Activated T-cell treated with anti-CD3 and anti-CD28 coated beads, Interleukin-2, amount 50 U/mL, for 72 hours (primary cell): Measurements from ENCODE around the gene NAGLU. TPM values are rescaled to one million over a fixed set of nuclear protein-coding genes. Genes with fewer than 3 reads are reported as not detected.
"Not testable (repeated sequence)": the region's sequence is repeated elsewhere in the genome, so short reads cannot be mapped to it uniquely, and the experiment has no call there.

ENCODE experiments used
- ATAC-seq, 2 donors: fragments of 150-1000 bp; cut with Tn5 transposase; replicated peaks in 1 of 2; 2 replicates each; pipeline ENCODE4 v1.10.0; 2021; ENCODE audit warnings: moderate library complexity in 2 of 2, mild to moderate bottlenecking in 1 of 2
- DNase-seq, 2 donors: peaks; one replicate each; pipeline ENCODE4 v3.0.0; 2021 to 2022; ENCODE audit warnings: mixed read lengths in 1 of 2
- H3K27ac Mint-ChIP-seq: one replicate; pipeline ENCODE4 v1.8.0; 2022; ENCODE audit warnings: mild to moderate bottlenecking, moderate library complexity, mixed read lengths
- H3K27me3 Mint-ChIP-seq: one replicate; pipeline ENCODE4 v1.8.0; 2022; ENCODE audit warnings: low read depth, mixed read lengths
- H3K36me3 Mint-ChIP-seq, 2 donors: one replicate each; pipeline ENCODE4 v1.8.0; 2022; ENCODE audit warnings: mixed read lengths in 2 of 2, mild to moderate bottlenecking in 1 of 2; ENCODE audit not compliant: insufficient read depth in 2 of 2
- H3K4me1 Mint-ChIP-seq: one replicate; pipeline ENCODE4 v1.8.0; 2022; ENCODE audit warnings: low read depth, mixed read lengths
- H3K4me3 Mint-ChIP-seq, 2 donors: one replicate each; pipeline ENCODE4 v1.8.0; 2022; ENCODE audit warnings: mild to moderate bottlenecking in 2 of 2, mixed read lengths in 2 of 2, moderate library complexity in 2 of 2
- H3K9me3 Mint-ChIP-seq, 2 donors: one replicate each; pipeline ENCODE4 v1.8.0; 2022; ENCODE audit warnings: mixed read lengths in 2 of 2
- total RNA-seq, 2 donors: library from RNA; stranded (reverse); gene quantifications; one replicate each; pipeline ENCODE4 v1.2.3, GENCODE V29; 2022

The NAGLU gene
- total RNA-seq, 2 donors from 2014 or later, result 9.4 to 9.8 TPM

GRCh38 chr17:42526031-42526444 is 10.0 kb upstream of the NAGLU start:
- no peaks in the 10 kb centered on the region for H3K36me3 Mint-ChIP-seq
- H3K9me3 Mint-ChIP-seq, result no peaks in the 10 kb centered on the region
- peaks cover 9% of the 10 kb centered on the region for H3K27me3 Mint-ChIP-seq
- H3K4me3 Mint-ChIP-seq, result no peak overlapping the region
- H3K4me1 Mint-ChIP-seq, result peaks cover 49% of the 10 kb centered on the region
- no peak overlapping the region for H3K27ac Mint-ChIP-seq
- DNase-seq (no peak), ATAC-seq (no peak)

- no peak for DNase-seq
- Mint-ChIP-seq H3K4me3 (no peak overlapping the region), H3K27me3 (no peaks in the 10 kb centered on the region), H3K27ac (no peak overlapping the region), H3K4me1 (peaks cover 52% of the 10 kb centered on the region), H3K36me3 (no peaks in the 10 kb centered on the region), H3K9me3 (no peaks in the 10 kb centered on the region)
- no peak for ATAC-seq
Observed at GRCh38 chr17:42527932-42528331, 8.1 kb upstream of the NAGLU start.

GRCh38 chr17:42529061-42529460 is 7.0 kb upstream of the NAGLU start:
- Mint-ChIP-seq H3K4me3 (no peak overlapping the region), H3K27ac (no peak overlapping the region), H3K27me3 (no peaks in the 10 kb centered on the region), H3K9me3 (no peaks in the 10 kb centered on the region), H3K4me1 (peaks cover 41% of the 10 kb centered on the region), H3K36me3 (no peaks in the 10 kb centered on the region)
- ATAC-seq (no peak), DNase-seq (no peak)

- DNase-seq, result no peak
- Mint-ChIP-seq H3K36me3 (no peaks in the 10 kb centered on the region), H3K9me3 (no peaks in the 10 kb centered on the region), H3K4me3 (peak overlapping the region in 1 of 2 donors; percentile 83), H3K4me1 (peaks cover 44% of the 10 kb centered on the region), H3K27me3 (no peaks in the 10 kb centered on the region), H3K27ac (no peak overlapping the region)
- ATAC-seq, result no peak
Observed at GRCh38 chr17:42530952-42531454, 5.0 kb upstream of the NAGLU start.

GRCh38 chr17:42531455-42532354 is 4.3 kb upstream of the NAGLU start:
- Mint-ChIP-seq H3K27ac (peak overlapping the region; percentile 10), H3K4me1 (peaks cover 45% of the 10 kb centered on the region), H3K4me3 (peak overlapping the region; percentile 83), H3K36me3 (no peaks in the 10 kb centered on the region), H3K27me3 (no peaks in the 10 kb centered on the region), H3K9me3 (no peaks in the 10 kb centered on the region)
- peak; percentile 68 to 76 for DNase-seq
- ATAC-seq, result peak; percentile 35 to 37

- H3K27ac Mint-ChIP-seq, result peak overlapping the region; percentile 78
- no peaks in the 10 kb centered on the region for H3K27me3 Mint-ChIP-seq
- ATAC-seq (no peak), DNase-seq (no peak)
- peaks cover 50% of the 10 kb centered on the region for H3K4me1 Mint-ChIP-seq
- H3K9me3 Mint-ChIP-seq, result no peaks in the 10 kb centered on the region
- H3K4me3 Mint-ChIP-seq, result peak overlapping the region; percentile 88 to 93
- peaks cover 0 to 7% of the 10 kb centered on the region in 2 donors for H3K36me3 Mint-ChIP-seq
Observed at GRCh38 chr17:42535155-42536047, 640 bp upstream of the NAGLU start.

- no peak overlapping the region for H3K27ac Mint-ChIP-seq
- H3K4me3 Mint-ChIP-seq, result peak overlapping the region; percentile 89 to 92
- ATAC-seq (peak; percentile 80 to 81), DNase-seq (peak; percentile 83 to 87)
- peaks cover 0 to 7% of the 10 kb centered on the region in 2 donors for H3K36me3 Mint-ChIP-seq
- H3K27me3 Mint-ChIP-seq, result no peaks in the 10 kb centered on the region
- H3K9me3 Mint-ChIP-seq, result no peaks in the 10 kb centered on the region
- peaks cover 50% of the 10 kb centered on the region for H3K4me1 Mint-ChIP-seq
Observed at GRCh38 chr17:42536372-42537155, 523 bp downstream of the NAGLU start.

- Mint-ChIP-seq H3K4me3 (peak overlapping the region; percentile 89 to 92), H3K27ac (no peak overlapping the region), H3K4me1 (peaks cover 47% of the 10 kb centered on the region), H3K27me3 (no peaks in the 10 kb centered on the region), H3K9me3 (no peaks in the 10 kb centered on the region), H3K36me3 (peaks cover 0 to 7% of the 10 kb centered on the region in 2 donors)
- ATAC-seq, result no peak
- no peak for DNase-seq
Observed at GRCh38 chr17:42537156-42537805, 1.2 kb downstream of the NAGLU start.

GRCh38 chr17:42537826-42538451 is 1.9 kb downstream of the NAGLU start:
- ATAC-seq (no peak), DNase-seq (no peak)
- peaks cover 47% of the 10 kb centered on the region for H3K4me1 Mint-ChIP-seq
- no peak overlapping the region for H3K27ac Mint-ChIP-seq
- H3K36me3 Mint-ChIP-seq, result peaks cover 0 to 7% of the 10 kb centered on the region in 2 donors
- H3K9me3 Mint-ChIP-seq, result no peaks in the 10 kb centered on the region
- H3K27me3 Mint-ChIP-seq, result no peaks in the 10 kb centered on the region
- H3K4me3 Mint-ChIP-seq, result peak overlapping the region; percentile 44 to 65

GRCh38 chr17:42538482-42538881 is 2.4 kb downstream of the NAGLU start:
- H3K27me3 Mint-ChIP-seq, result no peaks in the 10 kb centered on the region
- DNase-seq, result no peak
- peaks cover 0 to 7% of the 10 kb centered on the region in 2 donors for H3K36me3 Mint-ChIP-seq

GRCh38 chr17:42540558-42540957 is 4.5 kb downstream of the NAGLU start:
- Mint-ChIP-seq H3K4me3 (peak overlapping the region in 1 of 2 donors; percentile 35), H3K4me1 (peaks cover 43% of the 10 kb centered on the region)
- H3K27ac Mint-ChIP-seq, H3K27me3 Mint-ChIP-seq, DNase-seq, H3K36me3 Mint-ChIP-seq, H3K9me3 Mint-ChIP-seq, ATAC-seq: not testable (repeated sequence)

More at GRCh38 chr17:42538482-42538881, 2.4 kb downstream of the NAGLU start:
- no peak for ATAC-seq
- H3K9me3 Mint-ChIP-seq, result no peaks in the 10 kb centered on the region
- H3K4me3 Mint-ChIP-seq, result peak overlapping the region in 1 of 2 donors; percentile 44
- no peak overlapping the region for H3K27ac Mint-ChIP-seq
- peaks cover 47% of the 10 kb centered on the region for H3K4me1 Mint-ChIP-seq
